Stimulated activated CD8-positive, alpha-beta memory T cell treated with anti-CD3 and anti-CD28 coated beads, Interleukin-4, amount 100 ng/mL, for 4 hours (primary cell): ENCODE results near the gene SFI1.
"Not testable (repeated sequence)": the region's sequence is repeated elsewhere in the genome, so short reads cannot be mapped to it uniquely, and the experiment has no call there.

Experiments
- DNase-seq, 2 donors: peaks; one replicate each; pipeline ENCODE4 v3.0.0-alpha.2; 2020; ENCODE audit warnings: low read depth in 2 of 2, low spot score in 1 of 2

SFI1 gene

GRCh38 chr22:31496007-31496734 lies at the start of gene SFI1:
SFI1 (plus strand) TSS chr22:31496536; CDS start chr22:31508285, 11,749 bp downstream.
- DNase-seq, result peak; percentile 91 to 92

GRCh38 chr22:31446767-31447166 lies 49.6 kb upstream of the SFI1 start:
- DNase-seq, result no peak

- no peak for DNase-seq
Measured at GRCh38 chr22:31447337-31447736, 49.0 kb upstream of the SFI1 start.

- DNase-seq, result no peak
Measured at GRCh38 chr22:31448382-31448781, 48.0 kb upstream of the SFI1 start.

- DNase-seq, result no peak
Measured at GRCh38 chr22:31449506-31449905, 46.8 kb upstream of the SFI1 start.

- DNase-seq, result no peak
Measured at GRCh38 chr22:31451709-31452571, 44.4 kb upstream of the SFI1 start.

GRCh38 chr22:31461699-31462098 lies 34.6 kb upstream of the SFI1 start:
- DNase-seq, result no peak

GRCh38 chr22:31465307-31465706 lies 31.0 kb upstream of the SFI1 start:
- no peak for DNase-seq

GRCh38 chr22:31474743-31475142 lies 21.6 kb upstream of the SFI1 start:
- DNase-seq, result no peak

- DNase-seq, result no peak
Measured at GRCh38 chr22:31475800-31476199, 20.5 kb upstream of the SFI1 start.

- DNase-seq, result no peak
Measured at GRCh38 chr22:31477329-31477728, 19.0 kb upstream of the SFI1 start.

GRCh38 chr22:31481129-31481528 lies 15.2 kb upstream of the SFI1 start:
- no peak for DNase-seq

- not testable (repeated sequence) for DNase-seq
Measured at GRCh38 chr22:31482470-31482869, 13.9 kb upstream of the SFI1 start.

GRCh38 chr22:31486369-31486768 lies 10.0 kb upstream of the SFI1 start:
- DNase-seq, result not testable (repeated sequence)

GRCh38 chr22:31486951-31487350 lies 9.4 kb upstream of the SFI1 start:
- DNase-seq, result no peak

- DNase-seq, result no peak
Measured at GRCh38 chr22:31488346-31488883, 7.9 kb upstream of the SFI1 start.

GRCh38 chr22:31488988-31489617 lies 7.2 kb upstream of the SFI1 start:
- DNase-seq, result no peak

GRCh38 chr22:31489632-31490495 lies 6.5 kb upstream of the SFI1 start, which contains the start of gene EIF4ENIF1:
EIF4ENIF1 (minus strand) TSS chr22:31489842; CDS start chr22:31488718, 1,124 bp downstream.
- DNase-seq, result peak; percentile 42 to 70

GRCh38 chr22:31490496-31490925 lies 5.8 kb upstream of the SFI1 start:
- peak; percentile 20 to 34 for DNase-seq

- DNase-seq, result no peak
Measured at GRCh38 chr22:31491218-31491962, 4.9 kb upstream of the SFI1 start.
